KMS-11 (cell line): Measurements from ENCODE around the gene SIRPD.

Experiments used
- H2AFZ ChIP-seq: fragments of 200-600 bp; sonication (generic); 2 replicates; pipeline ENCODE4 v1.6.1; 2016; ENCODE audit warnings: antibody characterized with exemption, mixed run types, low read depth
- H3K27ac ChIP-seq: fragments of 200-600 bp; sonication (generic); 2 replicates; pipeline ENCODE4 v1.6.1; 2016; ENCODE audit warnings: mild to moderate bottlenecking, mixed run types
- H3K27me3 ChIP-seq: fragments of 200-600 bp; sonication (generic); 2 replicates; pipeline ENCODE4 v1.6.1; 2017; ENCODE audit warnings: mild to moderate bottlenecking, low read depth, mixed run types, moderate library complexity; ENCODE audit not compliant: insufficient read depth
- H3K36me3 ChIP-seq: fragments of 200-600 bp; sonication (generic); 2 replicates; pipeline ENCODE4 v1.6.1; 2017; ENCODE audit warnings: mild to moderate bottlenecking, mixed run types; ENCODE audit not compliant: insufficient read depth
- H3K4me1 ChIP-seq: fragments of 200-600 bp; sonication (generic); 2 replicates; pipeline ENCODE4 v1.6.1; 2016; ENCODE audit warnings: mild to moderate bottlenecking, low read depth, mixed run types; ENCODE audit not compliant: poor library complexity, severe bottlenecking
- H3K4me2 ChIP-seq: fragments of 200-600 bp; sonication (generic); 2 replicates; pipeline ENCODE4 v1.7.0; 2016; ENCODE audit warnings: mild to moderate bottlenecking, mixed run types
- H3K4me3 ChIP-seq: fragments of 200-600 bp; sonication (generic); IDR thresholded peaks from 2 replicates; pipeline ENCODE4 v1.6.1; 2017; ENCODE audit warnings: low read depth, low read length, mixed read lengths; ENCODE audit not compliant: insufficient read depth
- H3K79me2 ChIP-seq: fragments of 200-600 bp; sonication (generic); 2 replicates; pipeline ENCODE4 v1.6.1; 2016; ENCODE audit warnings: low read depth, mixed run types; ENCODE audit not compliant: insufficient read depth
- H3K9ac ChIP-seq: fragments of 200-600 bp; sonication (generic); 2 replicates; pipeline ENCODE4 v1.6.1; 2016; ENCODE audit warnings: mild to moderate bottlenecking, mixed run types
- H4K20me1 ChIP-seq: fragments of 200-600 bp; sonication (generic); 2 replicates; pipeline ENCODE4 v1.6.1; 2016; ENCODE audit warnings: mild to moderate bottlenecking, mixed run types; ENCODE audit not compliant: insufficient read depth
- CTCF ChIP-seq: fragments of 200-600 bp; sonication (generic); conservative IDR thresholded peaks from 2 replicates; pipeline ENCODE4 v1.6.1; 2017; ENCODE audit warnings: low read depth, mild to moderate bottlenecking, antibody characterized with exemption, low read length, moderate library complexity, mixed read lengths

Gene SIRPD

GRCh38 chr20:1557605-1558004, at the start of gene SIRPD:
SIRPD (minus strand) TSS chr20:1557705; CDS start chr20:1557653, 52 bp downstream.
- Histone ChIP-seq H3K79me2 (no peaks in the 10 kb centered on the region), H3K9ac (no peak within 1 kb of the TSS), H3K36me3 (no peaks in the 10 kb centered on the region), H3K4me1 (no peaks in the 10 kb centered on the region), H3K4me2 (no peak within 1 kb of the TSS), H3K27me3 (no peaks in the 10 kb centered on the region), H4K20me1 (no peaks in the 10 kb centered on the region), H3K4me3 (no peak within 1 kb of the TSS), H3K27ac (no peak within 1 kb of the TSS), H2AFZ (no peak within 1 kb of the TSS)
- TF ChIP-seq CTCF: no peak

GRCh38 chr20:1600736-1601135, 43.2 kb upstream of the SIRPD start:
- H3K4me1 ChIP-seq: no peaks in the 10 kb centered on the region
- no peak overlapping the region for H2AFZ ChIP-seq
- H3K9ac ChIP-seq: no peak overlapping the region
- no peak for TF ChIP-seq CTCF
- H3K36me3 ChIP-seq: no peaks in the 10 kb centered on the region
- H4K20me1 ChIP-seq: no peaks in the 10 kb centered on the region
- no peak overlapping the region for H3K4me3 ChIP-seq
- H3K79me2 ChIP-seq: no peaks in the 10 kb centered on the region
- H3K4me2 ChIP-seq: no peak overlapping the region
- no peak overlapping the region for H3K27ac ChIP-seq
- no peaks in the 10 kb centered on the region for H3K27me3 ChIP-seq

GRCh38 chr20:1595333-1595732, 37.8 kb upstream of the SIRPD start:
- H4K20me1 ChIP-seq: no peaks in the 10 kb centered on the region
- H3K27ac ChIP-seq: no peak overlapping the region
- TF ChIP-seq CTCF: no peak
- no peak overlapping the region for H3K9ac ChIP-seq
- H2AFZ ChIP-seq: no peak overlapping the region
- H3K79me2 ChIP-seq: no peaks in the 10 kb centered on the region
- no peak overlapping the region for H3K4me3 ChIP-seq
- no peak overlapping the region for H3K4me2 ChIP-seq
- H3K36me3 ChIP-seq: no peaks in the 10 kb centered on the region
- H3K27me3 ChIP-seq: no peaks in the 10 kb centered on the region
- no peaks in the 10 kb centered on the region for H3K4me1 ChIP-seq

GRCh38 chr20:1588533-1589460, 31.3 kb upstream of the SIRPD start:
- no peaks in the 10 kb centered on the region for H3K36me3 ChIP-seq
- no peaks in the 10 kb centered on the region for H3K79me2 ChIP-seq
- no peak overlapping the region for H3K4me3 ChIP-seq
- H2AFZ ChIP-seq: no peak overlapping the region
- no peak overlapping the region for H3K4me2 ChIP-seq
- no peaks in the 10 kb centered on the region for H3K4me1 ChIP-seq
- no peaks in the 10 kb centered on the region for H3K27me3 ChIP-seq
- H4K20me1 ChIP-seq: no peaks in the 10 kb centered on the region
- no peak overlapping the region for H3K9ac ChIP-seq
- H3K27ac ChIP-seq: no peak overlapping the region
- TF ChIP-seq CTCF: no peak
